ENCODE data around the gene FAM228A. TPM values are rescaled to one million over a fixed set of nuclear protein-coding genes. Genes with fewer than 3 reads are reported as not detected.

The FAM228A gene
- total and polyA plus RNA-seq, 2 donors (not counting 1 experiment from before 2014, with no cell fraction given), result 0.07 TPM; not detected in 1

DNA sequence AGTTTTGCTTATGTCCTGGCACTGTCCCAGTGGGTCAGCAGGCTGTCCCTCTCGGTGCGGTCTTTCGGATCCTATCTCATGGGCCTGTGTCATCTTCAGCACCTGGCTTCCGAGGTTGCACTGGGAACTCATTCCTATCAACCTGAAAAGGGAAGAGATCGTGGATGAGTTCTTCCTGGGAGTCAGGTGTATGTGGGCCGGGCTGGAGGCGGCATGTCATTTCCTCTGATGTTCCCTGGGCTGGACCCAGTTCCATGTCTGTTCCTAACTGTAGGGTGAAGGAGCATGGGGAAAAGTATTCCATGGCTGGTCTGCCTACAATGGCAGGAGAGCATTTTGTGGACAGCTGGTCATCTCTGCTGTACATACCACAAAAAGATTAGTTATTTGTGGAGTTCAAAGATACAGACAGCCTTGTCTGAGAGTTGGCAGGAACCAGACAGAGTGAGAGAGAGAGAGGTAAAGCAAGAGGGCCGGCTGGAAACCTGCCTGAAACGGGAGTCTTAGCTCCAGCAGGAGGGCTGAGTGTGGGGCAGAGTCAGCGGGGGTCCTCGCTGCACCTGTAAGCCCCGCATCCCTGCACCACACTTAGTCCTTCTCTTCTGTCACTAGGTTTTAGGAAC, 25.2 kb downstream of the FAM228A start:
- H3K4me1 ChIP-seq (ENCODE audit: control insufficient read depth in 2 of 2, insufficient read depth in 2 of 2, low read length in 2 of 2), result no peaks in the 10 kb centered on the region
- WGBS (ENCODE audit: insufficient coverage), result 96% methylated on average over 12 of the region's 12 CpGs
- no peak overlapping the region for H3K9ac ChIP-seq (ENCODE audit: low read length)
- no peak overlapping the region for H2AFZ ChIP-seq (ENCODE audit: insufficient read depth, low read depth, low read length, poor library complexity, severe bottlenecking)
- no peak for DNase-seq
- H3K4me2 ChIP-seq (replicated peaks; ENCODE audit: low read depth, low read length, poor library complexity, severe bottlenecking), result no peak overlapping the region
- H3K27me3 Mint-ChIP-seq, result no peaks in the 10 kb centered on the region
- ChIA-PET POLR2A (no interaction called here), CTCF (no interaction called here)
- peaks cover 0 to 6% (median 0%) of the 10 kb centered on the region in 3 donors for H3K9me3 ChIP-seq (ENCODE audit: control extremely low read depth in 1 of 3, control insufficient read depth in 2 of 3, insufficient read depth in 1 of 3, low read length in 2 of 3)
- no peak overlapping the region for H3K4me3 ChIP-seq (ENCODE audit: control extremely low read depth in 1 of 5, extremely low read depth in 1 of 5, insufficient read depth in 1 of 5, low read depth in 2 of 5, low read length in 4 of 5)
- H3K79me2 ChIP-seq (ENCODE audit: control insufficient read depth, insufficient read depth, low read length), result no peaks in the 10 kb centered on the region
- TF ChIP-seq, protein P1, sequence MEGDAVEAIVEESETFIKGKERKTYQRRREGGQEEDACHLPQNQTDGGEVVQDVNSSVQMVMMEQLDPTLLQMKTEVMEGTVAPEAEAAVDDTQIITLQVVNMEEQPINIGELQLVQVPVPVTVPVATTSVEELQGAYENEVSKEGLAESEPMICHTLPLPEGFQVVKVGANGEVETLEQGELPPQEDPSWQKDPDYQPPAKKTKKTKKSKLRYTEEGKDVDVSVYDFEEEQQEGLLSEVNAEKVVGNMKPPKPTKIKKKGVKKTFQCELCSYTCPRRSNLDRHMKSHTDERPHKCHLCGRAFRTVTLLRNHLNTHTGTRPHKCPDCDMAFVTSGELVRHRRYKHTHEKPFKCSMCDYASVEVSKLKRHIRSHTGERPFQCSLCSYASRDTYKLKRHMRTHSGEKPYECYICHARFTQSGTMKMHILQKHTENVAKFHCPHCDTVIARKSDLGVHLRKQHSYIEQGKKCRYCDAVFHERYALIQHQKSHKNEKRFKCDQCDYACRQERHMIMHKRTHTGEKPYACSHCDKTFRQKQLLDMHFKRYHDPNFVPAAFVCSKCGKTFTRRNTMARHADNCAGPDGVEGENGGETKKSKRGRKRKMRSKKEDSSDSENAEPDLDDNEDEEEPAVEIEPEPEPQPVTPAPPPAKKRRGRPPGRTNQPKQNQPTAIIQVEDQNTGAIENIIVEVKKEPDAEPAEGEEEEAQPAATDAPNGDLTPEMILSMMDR (IDR thresholded peaks at IDR 0.05), result no peak
- no peak for TF ChIP-seq EZH2 (IDR thresholded peaks at IDR 0.05; ENCODE audit: borderline replicate concordance, insufficient read depth, low read depth, low read length, poor library complexity, severe bottlenecking)
- no peaks in the 10 kb centered on the region for H3K27me3 ChIP-seq (replicated peaks in 1 of 4; ENCODE audit: control extremely low read depth in 1 of 4, control insufficient read depth in 3 of 4, insufficient read depth in 4 of 4, low read length in 3 of 4)
- H4K20me1 ChIP-seq (ENCODE audit: control insufficient read depth, insufficient read depth, low read length, poor library complexity, severe bottlenecking), result no peaks in the 10 kb centered on the region
- peaks cover 3% of the 10 kb centered on the region for H3K9me3 Mint-ChIP-seq (ENCODE audit: insufficient read depth)
- H3K4me1 Mint-ChIP-seq, result no peaks in the 10 kb centered on the region
- no peak overlapping the region for H3K27ac Mint-ChIP-seq
- ATAC-seq (ENCODE audit: low read depth), result no peak
- intact Hi-C loops (cut with micrococcal nuclease), result no loop called here
- no peak overlapping the region for H3K4me3 Mint-ChIP-seq
- no peak overlapping the region for H3K27ac ChIP-seq (ENCODE audit: low read length in 2 of 2)
- peaks cover 2 to 32% of the 10 kb centered on the region in 2 experiments for H3K36me3 ChIP-seq (replicated peaks in 1 of 2; ENCODE audit: control extremely low read depth in 1 of 2, control insufficient read depth in 1 of 2, extremely low read depth in 1 of 2, insufficient read depth in 2 of 2, low read length in 1 of 2)

DNA sequence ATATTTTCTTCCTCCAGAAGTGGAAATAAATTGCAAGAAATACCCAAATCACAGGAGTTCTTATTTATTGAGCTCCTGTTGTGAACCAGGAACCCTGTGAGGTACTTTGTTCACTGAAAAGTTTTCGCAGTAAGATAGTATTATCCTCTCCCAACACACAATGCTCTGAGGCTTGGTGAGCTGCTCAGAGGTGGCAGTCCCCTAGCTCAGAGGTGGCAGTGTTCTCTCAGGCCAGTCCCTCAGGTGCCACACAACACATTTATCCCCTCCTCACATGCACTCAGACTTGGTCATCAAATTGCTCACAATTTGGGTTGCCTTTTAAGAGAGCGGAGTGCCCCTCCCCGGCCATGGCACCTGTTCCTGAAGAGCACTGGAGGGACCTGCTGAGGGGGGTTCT, 25.9 kb downstream of the FAM228A start:
- Mint-ChIP-seq H3K27me3 (no peaks in the 10 kb centered on the region), H3K4me1 (no peaks in the 10 kb centered on the region), H3K4me3 (no peak overlapping the region), H3K27ac (no peak overlapping the region), H3K9me3 (ENCODE audit: insufficient read depth) (peaks cover 3% of the 10 kb centered on the region)
- TF ChIP-seq EZH2 (IDR thresholded peaks at IDR 0.05; ENCODE audit: borderline replicate concordance, insufficient read depth, low read depth, low read length, poor library complexity, severe bottlenecking), result no peak
- TF ChIP-seq, protein P1 (IDR thresholded peaks at IDR 0.05), result no peak
- H3K36me3 ChIP-seq (replicated peaks in 1 of 2; ENCODE audit: control extremely low read depth in 1 of 2, control insufficient read depth in 1 of 2, extremely low read depth in 1 of 2, insufficient read depth in 2 of 2, low read length in 1 of 2), result peaks cover 2 to 40% of the 10 kb centered on the region in 2 experiments
- no peak overlapping the region for H2AFZ ChIP-seq (ENCODE audit: insufficient read depth, low read depth, low read length, poor library complexity, severe bottlenecking)
- H3K79me2 ChIP-seq (ENCODE audit: control insufficient read depth, insufficient read depth, low read length), result no peaks in the 10 kb centered on the region
- peaks cover 0 to 6% (median 0%) of the 10 kb centered on the region in 3 donors for H3K9me3 ChIP-seq (ENCODE audit: control extremely low read depth in 1 of 3, control insufficient read depth in 2 of 3, insufficient read depth in 1 of 3, low read length in 2 of 3)
- no peak overlapping the region for H3K4me2 ChIP-seq (replicated peaks; ENCODE audit: low read depth, low read length, poor library complexity, severe bottlenecking)
- no peak overlapping the region for H3K4me3 ChIP-seq (ENCODE audit: control extremely low read depth in 1 of 5, extremely low read depth in 1 of 5, insufficient read depth in 1 of 5, low read depth in 2 of 5, low read length in 4 of 5)
- intact Hi-C loops (cut with micrococcal nuclease), result no loop called here
- DNase-seq (no peak), ATAC-seq (ENCODE audit: low read depth) (no peak)
- CTCF ChIA-PET, result interaction anchor here (0.5 kb wide), 1 partner anchor 310 kb away, joined by 5 read pairs; no protein-coding TSS in a partner anchor
- H3K27ac ChIP-seq (ENCODE audit: low read length in 2 of 2), result no peak overlapping the region
- no peaks in the 10 kb centered on the region for H3K27me3 ChIP-seq (replicated peaks in 1 of 4; ENCODE audit: control extremely low read depth in 1 of 4, control insufficient read depth in 3 of 4, insufficient read depth in 4 of 4, low read length in 3 of 4)
- no peaks in the 10 kb centered on the region for H4K20me1 ChIP-seq (ENCODE audit: control insufficient read depth, insufficient read depth, low read length, poor library complexity, severe bottlenecking)
- no peak overlapping the region for H3K9ac ChIP-seq (ENCODE audit: low read length)
- WGBS (ENCODE audit: insufficient coverage), result 100% methylated on average over 2 of the region's 3 CpGs
- no peaks in the 10 kb centered on the region for H3K4me1 ChIP-seq (ENCODE audit: control insufficient read depth in 2 of 2, insufficient read depth in 2 of 2, low read length in 2 of 2)
- POLR2A ChIA-PET, result no interaction called here

Data from B cell (primary cell).